Measurements from ENCODE around the gene TEX50.
"Not testable (repeated sequence)": the region's sequence is repeated elsewhere in the genome, so short reads cannot be mapped to it uniquely, and the experiment has no call there.

Gene TEX50

GRCh38 chr1:173661763-173662162 lies 26.6 kb downstream of the TEX50 start:
- in situ Hi-C loops (cut with MboI; ENCODE audit: low sequenced_read_pairs), result no loop called here

GRCh38 chr1:173663159-173663558 lies 28.0 kb downstream of the TEX50 start:
- in situ Hi-C loops (cut with MboI; ENCODE audit: low sequenced_read_pairs), result no loop called here

- in situ Hi-C loops (cut with MboI; ENCODE audit: low sequenced_read_pairs), result no loop called here
Observed at GRCh38 chr1:173666646-173667045, 31.5 kb downstream of the TEX50 start.

DNA sequence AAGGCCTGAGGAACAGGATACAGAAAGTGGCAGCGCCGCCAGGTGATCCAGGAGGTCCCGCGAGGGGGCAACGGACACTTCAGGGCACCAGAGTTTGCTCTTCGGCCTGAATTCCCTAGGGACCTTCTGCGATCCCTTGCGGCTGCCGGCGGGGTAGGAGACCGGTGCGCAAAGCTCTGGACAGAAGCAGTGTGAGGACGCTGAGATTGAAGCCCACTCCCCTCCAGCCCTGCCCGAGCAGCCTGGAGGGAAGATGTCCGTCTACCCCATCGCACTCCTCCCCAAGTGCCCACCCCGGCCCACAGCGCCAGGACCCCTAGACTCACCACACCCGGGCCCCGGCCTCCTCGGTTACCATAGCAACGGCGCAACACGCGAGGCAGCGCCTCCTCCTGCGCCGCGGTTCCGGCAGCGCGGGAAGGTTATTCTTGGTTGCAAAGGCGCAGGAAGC lies 34.4 kb downstream of the TEX50 start, which contains the start of gene ANKRD45:
Gene ANKRD45, minus strand, starts transcription at position 361 of the 451 bp plus-strand sequence. CDS start 10,433 bp downstream, outside the sequence.
- in situ Hi-C loops (cut with MboI; ENCODE audit: low sequenced_read_pairs), result no loop called here

DNA sequence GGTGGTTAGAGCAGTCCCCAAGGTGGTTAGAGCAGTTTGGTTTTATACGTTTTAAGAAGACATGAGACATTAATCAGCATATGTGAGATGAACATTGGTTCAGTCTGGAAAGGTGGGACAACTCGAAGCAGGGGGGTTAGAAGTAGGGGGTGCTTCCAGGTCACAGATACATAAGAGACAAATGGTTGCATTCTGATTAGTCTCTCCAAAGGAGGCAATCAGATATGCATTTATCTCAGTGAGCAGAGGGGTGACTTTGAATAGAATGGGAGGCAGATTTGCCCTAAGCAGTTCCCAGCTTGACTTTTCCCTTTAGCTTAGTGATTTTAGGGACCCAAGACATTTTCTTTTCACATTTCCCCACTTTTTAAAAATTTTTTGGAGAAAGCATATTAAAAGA lies 39.4 kb downstream of the TEX50 start:
- in situ Hi-C loops (cut with MboI; ENCODE audit: low sequenced_read_pairs), result not testable (repeated sequence)

DNA sequence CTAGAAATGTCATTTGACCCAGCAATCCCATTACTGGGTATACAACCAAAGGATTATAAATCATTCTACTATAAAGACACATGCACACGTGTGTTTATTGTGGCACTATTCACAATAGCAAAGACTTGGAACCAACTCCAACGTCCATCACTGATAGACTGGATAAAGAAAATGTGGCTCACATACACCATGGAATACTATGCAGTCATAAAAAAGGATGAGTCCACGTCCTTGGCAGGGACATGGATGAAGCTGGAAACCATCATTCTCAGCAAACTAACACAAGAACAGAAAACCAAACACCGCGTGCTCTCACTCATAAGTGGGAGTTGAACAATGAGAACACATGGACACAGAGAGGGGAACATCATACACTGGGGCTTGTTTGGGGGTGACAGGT lies 45.0 kb downstream of the TEX50 start:
- in situ Hi-C loops (cut with MboI; ENCODE audit: low sequenced_read_pairs), result not testable (repeated sequence)

DNA sequence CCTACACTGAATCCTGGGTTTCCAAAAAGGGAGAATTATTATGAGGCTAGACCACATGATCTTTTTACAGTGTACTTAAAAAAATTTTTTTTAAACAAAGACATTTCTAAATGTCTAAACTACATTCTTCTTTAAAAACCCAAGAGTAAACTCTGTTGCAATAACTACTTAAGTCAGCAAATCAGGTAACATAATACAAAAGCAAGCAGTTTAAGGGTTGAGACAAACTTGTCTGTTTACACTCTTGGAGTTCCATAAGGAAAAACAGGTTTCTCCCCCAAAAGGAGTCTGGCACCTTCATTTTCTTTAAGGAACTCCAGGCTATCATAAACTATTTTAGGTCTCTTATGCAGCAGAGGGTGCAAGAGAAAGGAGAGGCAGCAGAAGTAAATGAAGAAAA lies 47.0 kb downstream of the TEX50 start:
- in situ Hi-C loops (cut with MboI; ENCODE audit: low sequenced_read_pairs), result no loop called here

DNA sequence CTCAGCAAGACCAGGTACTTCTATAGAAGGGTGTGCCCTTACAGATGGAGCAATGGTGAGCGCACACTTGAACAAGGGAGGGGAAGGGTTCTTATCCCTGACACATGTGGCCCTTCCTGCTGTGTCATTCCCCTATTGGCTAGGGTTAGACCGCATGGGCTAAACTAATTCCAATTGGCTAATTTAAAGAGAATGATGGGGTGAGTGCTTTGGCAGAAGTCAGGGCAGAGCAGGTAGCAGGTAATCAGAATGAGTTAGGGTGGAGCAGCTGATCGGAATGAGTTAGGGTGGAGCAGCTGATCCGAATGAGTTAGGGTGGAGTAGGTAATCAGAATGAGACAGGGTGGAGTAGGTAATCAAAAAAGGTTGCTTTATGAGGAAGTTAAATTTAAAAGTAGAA lies 48.7 kb downstream of the TEX50 start:
- in situ Hi-C loops (cut with MboI; ENCODE audit: low sequenced_read_pairs), result not testable (repeated sequence)

GRCh38 chr1:173685121-173685520 lies 50.0 kb downstream of the TEX50 start:
- in situ Hi-C loops (cut with MboI; ENCODE audit: low sequenced_read_pairs), result not testable (repeated sequence)
